ENCODE data around the gene IL21R. TPM values are rescaled to one million over a fixed set of nuclear protein-coding genes. Genes with fewer than 3 reads are reported as not detected.

IL21R gene
- total RNA-seq, 1 experiment from 2014 or later = 0.15 TPM

GRCh38 chr16:27483624-27484023 is 81.7 kb downstream of the IL21R start:
- DNase-seq (ENCODE audit: low read depth) = no peak

DNA sequence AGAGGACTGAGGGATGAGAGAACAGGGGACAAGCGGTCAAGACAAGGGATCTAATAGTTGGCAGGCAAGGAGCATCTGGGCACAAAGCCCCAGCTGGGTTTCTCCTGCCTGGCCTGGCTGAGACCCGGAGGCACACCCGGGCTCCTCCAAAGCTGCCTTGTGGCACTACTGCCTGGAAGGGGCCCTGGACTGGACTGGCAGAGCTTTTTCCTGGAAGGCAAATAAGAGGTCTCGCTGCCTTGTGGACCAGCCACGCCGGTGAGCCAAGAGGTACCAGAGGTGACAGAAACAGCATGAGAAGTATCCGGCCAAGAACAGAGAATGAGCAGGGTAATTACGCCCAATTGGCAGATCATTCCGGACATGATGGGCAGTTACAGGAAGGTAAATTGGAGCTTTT is 83.2 kb downstream of the IL21R start:
- no peak for DNase-seq (ENCODE audit: low read depth)

DNA sequence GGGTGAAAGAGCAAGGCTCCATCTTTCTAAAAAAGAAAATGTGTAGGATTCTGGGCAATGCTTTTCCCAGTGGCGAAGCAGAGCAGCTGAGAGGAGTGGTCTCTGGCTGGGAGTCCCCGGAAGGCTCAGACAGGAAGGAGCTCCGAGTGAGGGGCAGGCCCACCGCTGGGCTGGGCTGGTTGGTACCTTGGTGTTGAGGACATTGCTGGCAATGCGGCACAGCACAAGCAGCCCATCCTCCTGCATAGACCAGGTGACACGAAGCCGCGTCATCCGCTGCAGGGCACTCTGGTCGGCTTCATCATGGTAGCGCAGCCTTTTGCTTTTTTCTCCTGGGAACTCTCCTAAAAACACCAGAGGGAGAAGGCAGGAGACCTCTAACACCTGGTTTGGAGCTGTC is 83.8 kb downstream of the IL21R start:
- DNase-seq (ENCODE audit: low read depth) = no peak

- DNase-seq (ENCODE audit: low read depth) = no peak
These were observed 84.4 kb downstream of the IL21R start for GRCh38 chr16:27486344-27486743.

DNA sequence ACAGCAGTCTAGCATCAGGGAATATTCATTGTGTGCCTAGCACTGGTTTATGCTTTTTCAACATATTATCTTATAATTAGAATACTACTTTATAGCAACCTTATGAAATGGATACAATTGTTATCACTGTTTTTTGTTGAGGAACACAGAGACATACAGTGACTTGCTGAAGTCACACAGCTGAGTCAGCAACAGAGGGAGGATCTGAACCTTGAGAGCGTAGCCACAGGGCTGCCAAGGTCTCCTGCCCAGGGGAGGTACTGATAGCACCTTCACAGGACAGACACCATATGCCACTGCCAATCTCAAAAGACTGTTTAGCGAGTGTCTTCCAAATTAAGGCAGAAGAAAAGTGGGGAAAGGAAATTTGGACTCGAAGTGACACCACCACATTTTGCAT is 84.8 kb downstream of the IL21R start:
- DNase-seq (ENCODE audit: low read depth) = no peak

- no peak for DNase-seq (ENCODE audit: low read depth)
These were observed 87.4 kb downstream of the IL21R start for GRCh38 chr16:27489421-27489820.

DNA sequence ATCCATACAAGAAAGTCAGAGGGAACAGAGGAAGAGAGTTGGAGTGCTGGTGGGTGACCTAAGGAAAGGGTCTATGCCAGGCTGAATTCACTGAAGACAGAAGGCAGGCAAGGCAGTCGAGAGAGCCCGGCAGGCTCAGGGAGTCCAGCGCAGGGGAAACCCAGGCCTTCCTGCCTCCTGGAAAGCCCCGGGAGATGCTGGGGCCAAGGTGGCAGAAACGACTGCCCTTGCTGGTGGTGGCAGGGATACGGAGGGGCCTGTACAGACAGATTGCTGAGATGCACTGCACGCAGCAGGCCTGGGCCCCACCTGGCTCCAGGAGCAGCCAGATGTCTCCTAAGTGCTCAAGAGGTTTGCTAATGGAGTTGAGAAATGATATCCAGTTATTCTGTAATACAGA is 87.9 kb downstream of the IL21R start:
- no peak for DNase-seq (ENCODE audit: low read depth)

DNA sequence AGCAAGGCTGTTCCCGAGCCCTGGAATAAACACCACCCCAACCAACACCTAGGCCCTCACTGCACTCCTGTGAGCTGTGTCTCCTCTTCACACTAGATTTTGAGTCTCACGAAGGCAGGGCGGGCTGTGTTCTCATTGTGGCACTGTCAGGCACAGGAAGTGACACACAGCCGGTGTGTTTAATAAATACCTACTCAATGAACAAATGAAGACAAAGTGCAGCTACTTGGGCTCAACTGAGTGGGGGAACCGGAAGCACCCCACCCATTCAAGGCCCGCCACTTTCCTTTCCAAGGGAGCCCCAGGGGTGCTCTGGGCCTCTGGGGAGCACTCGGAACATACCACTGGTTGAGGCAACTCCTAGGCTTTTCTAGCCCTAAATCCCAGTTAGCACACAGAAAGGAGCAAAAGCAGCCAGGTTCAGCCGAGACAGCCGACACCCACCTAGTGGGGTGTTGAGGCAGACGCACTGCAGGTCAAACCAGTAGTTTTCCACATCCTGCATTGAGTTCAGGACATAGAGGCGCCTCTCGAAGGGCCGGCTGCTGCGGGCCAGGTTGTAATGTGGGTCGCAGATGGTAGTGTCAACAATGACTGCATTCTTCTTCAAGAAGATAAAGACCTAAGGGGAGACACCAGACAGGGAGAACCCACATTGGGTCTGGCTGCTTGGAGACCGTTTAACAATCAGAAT is 90.1 kb downstream of the IL21R start:
- DNase-seq (ENCODE audit: low read depth) = no peak

GRCh38 chr16:27492588-27492979 is 90.6 kb downstream of the IL21R start:
- no peak for DNase-seq (ENCODE audit: low read depth)

DNA sequence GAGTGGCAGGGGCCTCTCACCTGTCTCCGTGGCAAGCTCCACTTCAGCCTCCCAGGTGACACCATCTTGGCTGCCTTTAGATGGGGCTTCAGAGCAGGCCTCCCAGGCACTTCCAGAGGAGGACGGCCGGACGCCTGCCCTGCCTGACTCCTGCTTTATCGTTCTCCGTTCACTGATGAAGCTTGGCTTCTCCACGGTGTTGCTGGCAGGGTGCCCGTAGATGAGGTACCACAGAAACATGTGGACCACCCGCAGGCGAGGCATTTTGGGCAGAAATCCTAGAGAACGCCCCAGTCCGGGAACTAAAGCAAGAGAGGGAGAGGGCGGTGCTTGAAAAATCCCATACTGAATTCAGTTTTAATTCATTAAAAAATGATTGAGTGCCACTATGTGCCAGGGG is 93.2 kb downstream of the IL21R start:
- peak; percentile 27 for DNase-seq (ENCODE audit: low read depth)

- DNase-seq (ENCODE audit: low read depth) = no peak
These were observed 96.3 kb downstream of the IL21R start for GRCh38 chr16:27498031-27498825.

DNA sequence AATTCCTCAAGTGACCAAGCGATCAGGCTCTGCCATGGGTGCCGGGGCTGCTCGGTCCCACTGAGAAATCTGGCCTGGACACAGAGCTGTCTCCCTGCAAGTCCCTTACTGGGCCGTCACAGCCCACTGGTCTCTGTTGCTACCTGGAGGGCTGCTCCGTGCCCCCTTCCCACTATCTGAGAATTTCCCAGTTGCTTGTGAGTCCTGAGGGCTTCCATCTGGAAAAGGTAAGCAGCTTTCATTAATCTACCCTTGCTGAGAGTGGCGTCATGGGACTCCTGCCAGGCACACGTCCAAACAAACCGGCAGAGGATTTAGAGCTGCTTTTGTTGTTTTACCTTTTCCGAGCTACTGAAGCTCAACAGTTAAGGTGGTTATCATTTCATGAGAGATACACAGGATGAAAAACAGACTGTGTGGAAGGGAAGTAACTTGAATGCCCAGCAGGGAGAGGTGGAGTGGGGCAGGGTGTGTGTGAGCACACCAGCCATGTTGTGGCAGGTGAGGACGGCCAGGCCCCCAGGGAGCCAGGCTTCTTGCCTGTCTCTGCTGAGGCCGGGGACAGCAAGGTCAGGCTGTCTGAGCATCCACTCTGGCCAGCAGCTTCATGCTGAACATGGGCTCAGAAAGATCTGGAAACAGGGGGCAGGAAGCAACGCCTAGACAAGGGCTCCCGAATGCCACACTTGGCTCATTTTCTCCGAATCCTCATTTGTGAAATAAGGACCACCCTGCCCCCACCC is 97.1 kb downstream of the IL21R start:
- DNase-seq (ENCODE audit: low read depth) = no peak

GRCh38 chr16:27499659-27500055 is 97.7 kb downstream of the IL21R start:
- no peak for DNase-seq (ENCODE audit: low read depth)

GRCh38 chr16:27500801-27501200 is 98.8 kb downstream of the IL21R start:
- DNase-seq (ENCODE audit: low read depth) = no peak

Other genes with a start within 250 kb of the IL21R start
- 1.6 and 4.7 TPM in 2 replicates for gene KDM8, start 198.6 kb upstream of the IL21R start, total RNA-seq (2014; rRNA removed; shearing (Covaris generic))
- gene NSMCE1, start 133.4 kb upstream of the IL21R start, total RNA-seq (2014; rRNA removed; shearing (Covaris generic)) = 46.3 and 49.4 TPM in 2 replicates
- 8.5 and 13.1 TPM in 2 replicates for gene IL4R, start 88.2 kb upstream of the IL21R start, total RNA-seq (2014; rRNA removed; shearing (Covaris generic))
- gene GTF3C1, start 147.7 kb downstream of the IL21R start, total RNA-seq (2014; rRNA removed; shearing (Covaris generic)) = 42.5 and 74.6 TPM in 2 replicates
- gene KATNIP, start 148.0 kb downstream of the IL21R start, total RNA-seq (2014; rRNA removed; shearing (Covaris generic)) = 14.0 and 14.1 TPM in 2 replicates